ENCODE results near the gene NEDD4L. TPM values are rescaled to one million over a fixed set of nuclear protein-coding genes. Genes with fewer than 3 reads are reported as not detected.

NEDD4L gene
- total RNA-seq, 1 experiment from 2014 or later, result 31.7 TPM

- Histone ChIP-seq H3K27ac (no peak overlapping the region), H3K27me3 (replicated peaks) (no peaks in the 10 kb centered on the region)
These were observed 184.7 kb downstream of the NEDD4L start for GRCh38 chr18:58228762-58229161.

GRCh38 chr18:58229162-58229561 lies 185.1 kb downstream of the NEDD4L start:
- Histone ChIP-seq H3K36me3 (peaks cover 21% of the 10 kb centered on the region), H3K27me3 (replicated peaks) (no peaks in the 10 kb centered on the region), H3K27ac (no peak overlapping the region), H3K4me3 (no peak overlapping the region), H3K4me1 (replicated peaks) (peaks cover 56% of the 10 kb centered on the region), H3K9me3 (replicated peaks) (no peaks in the 10 kb centered on the region)
- DNase-seq (ENCODE audit: low read depth in 1 of 2, low spot score in 2 of 2), result no peak

More at GRCh38 chr18:58228762-58229161, 184.7 kb downstream of the NEDD4L start:
- no peak for DNase-seq (ENCODE audit: low read depth in 1 of 2, low spot score in 2 of 2)
- Histone ChIP-seq H3K4me3 (no peak overlapping the region), H3K9me3 (replicated peaks) (no peaks in the 10 kb centered on the region), H3K36me3 (peaks cover 21% of the 10 kb centered on the region), H3K4me1 (replicated peaks) (peaks cover 60% of the 10 kb centered on the region)

GRCh38 chr18:58230438-58231179 lies 186.6 kb downstream of the NEDD4L start:
- peak overlapping the region; percentile 69 for H3K27ac ChIP-seq
- H3K9me3 ChIP-seq (replicated peaks), result no peaks in the 10 kb centered on the region
- no peak overlapping the region for H3K4me3 ChIP-seq
- no peaks in the 10 kb centered on the region for H3K27me3 ChIP-seq (replicated peaks)
- H3K4me1 ChIP-seq (replicated peaks), result peaks cover 57% of the 10 kb centered on the region
- peak; percentile 92 to 93 for DNase-seq (ENCODE audit: low read depth in 1 of 2, low spot score in 2 of 2)
- peaks cover 21% of the 10 kb centered on the region for H3K36me3 ChIP-seq

- Histone ChIP-seq H3K36me3 (peaks cover 21% of the 10 kb centered on the region), H3K9me3 (replicated peaks) (no peaks in the 10 kb centered on the region), H3K27me3 (replicated peaks) (no peaks in the 10 kb centered on the region), H3K27ac (peak overlapping the region; percentile 69), H3K4me1 (replicated peaks) (peaks cover 61% of the 10 kb centered on the region), H3K4me3 (no peak overlapping the region)
- DNase-seq (ENCODE audit: low read depth in 1 of 2, low spot score in 2 of 2), result no peak
These were observed 187.9 kb downstream of the NEDD4L start for GRCh38 chr18:58231930-58232329.

GRCh38 chr18:58232668-58233067 lies 188.6 kb downstream of the NEDD4L start:
- Histone ChIP-seq H3K27me3 (replicated peaks) (no peaks in the 10 kb centered on the region), H3K4me3 (no peak overlapping the region), H3K9me3 (replicated peaks) (no peaks in the 10 kb centered on the region), H3K36me3 (peaks cover 21% of the 10 kb centered on the region), H3K27ac (no peak overlapping the region), H3K4me1 (replicated peaks) (peaks cover 61% of the 10 kb centered on the region)
- no peak for DNase-seq (ENCODE audit: low read depth in 1 of 2, low spot score in 2 of 2)

GRCh38 chr18:58234359-58234741 lies 190.3 kb downstream of the NEDD4L start:
- Histone ChIP-seq H3K4me1 (replicated peaks) (peaks cover 58% of the 10 kb centered on the region), H3K9me3 (replicated peaks) (no peaks in the 10 kb centered on the region), H3K27me3 (replicated peaks) (no peaks in the 10 kb centered on the region), H3K4me3 (no peak overlapping the region), H3K27ac (no peak overlapping the region), H3K36me3 (peaks cover 21% of the 10 kb centered on the region)
- no peak for DNase-seq (ENCODE audit: low read depth in 1 of 2, low spot score in 2 of 2)

- Histone ChIP-seq H3K9me3 (replicated peaks) (no peaks in the 10 kb centered on the region), H3K36me3 (peaks cover 21% of the 10 kb centered on the region), H3K27me3 (replicated peaks) (no peaks in the 10 kb centered on the region), H3K27ac (no peak overlapping the region), H3K4me3 (no peak overlapping the region), H3K4me1 (replicated peaks) (peaks cover 57% of the 10 kb centered on the region)
- DNase-seq (ENCODE audit: low read depth in 1 of 2, low spot score in 2 of 2), result no peak
These were observed 191.0 kb downstream of the NEDD4L start for GRCh38 chr18:58235001-58235436.

- no peaks in the 10 kb centered on the region for H3K9me3 ChIP-seq (replicated peaks)
- peaks cover 18% of the 10 kb centered on the region for H3K36me3 ChIP-seq
- DNase-seq (ENCODE audit: low read depth in 1 of 2, low spot score in 2 of 2), result no peak
- H3K27ac ChIP-seq, result no peak overlapping the region
- peaks cover 39% of the 10 kb centered on the region for H3K4me1 ChIP-seq (replicated peaks)
- no peaks in the 10 kb centered on the region for H3K27me3 ChIP-seq (replicated peaks)
- no peak overlapping the region for H3K4me3 ChIP-seq
These were observed 195.9 kb downstream of the NEDD4L start for GRCh38 chr18:58239879-58240278.

- Histone ChIP-seq H3K4me1 (replicated peaks) (peaks cover 26% of the 10 kb centered on the region), H3K9me3 (replicated peaks) (no peaks in the 10 kb centered on the region), H3K4me3 (no peak overlapping the region), H3K27me3 (replicated peaks) (no peaks in the 10 kb centered on the region), H3K36me3 (peaks cover 21% of the 10 kb centered on the region), H3K27ac (no peak overlapping the region)
- DNase-seq (ENCODE audit: low read depth in 1 of 2, low spot score in 2 of 2), result no peak
These were observed 197.1 kb downstream of the NEDD4L start for GRCh38 chr18:58241026-58241679.

- peaks cover 20% of the 10 kb centered on the region for H3K4me1 ChIP-seq (replicated peaks)
- H3K36me3 ChIP-seq, result peaks cover 21% of the 10 kb centered on the region
- H3K4me3 ChIP-seq, result no peak overlapping the region
- H3K9me3 ChIP-seq (replicated peaks), result no peaks in the 10 kb centered on the region
- no peak for DNase-seq (ENCODE audit: low read depth in 1 of 2, low spot score in 2 of 2)
- H3K27me3 ChIP-seq (replicated peaks), result no peaks in the 10 kb centered on the region
- no peak overlapping the region for H3K27ac ChIP-seq
These were observed 197.9 kb downstream of the NEDD4L start for GRCh38 chr18:58241877-58242276.

- H3K27ac ChIP-seq, result no peak overlapping the region
- H3K4me3 ChIP-seq, result no peak overlapping the region
- no peaks in the 10 kb centered on the region for H3K27me3 ChIP-seq (replicated peaks)
- H3K9me3 ChIP-seq (replicated peaks), result no peaks in the 10 kb centered on the region
- peaks cover 21% of the 10 kb centered on the region for H3K36me3 ChIP-seq
- H3K4me1 ChIP-seq (replicated peaks), result peaks cover 20% of the 10 kb centered on the region
- no peak for DNase-seq (ENCODE audit: low read depth in 1 of 2, low spot score in 2 of 2)
These were observed 198.4 kb downstream of the NEDD4L start for GRCh38 chr18:58242435-58242834.

GRCh38 chr18:58242968-58243367 lies 198.9 kb downstream of the NEDD4L start:
- Histone ChIP-seq H3K4me1 (replicated peaks) (peaks cover 20% of the 10 kb centered on the region), H3K36me3 (peaks cover 27% of the 10 kb centered on the region), H3K27me3 (replicated peaks) (no peaks in the 10 kb centered on the region), H3K9me3 (replicated peaks) (no peaks in the 10 kb centered on the region), H3K27ac (no peak overlapping the region), H3K4me3 (no peak overlapping the region)
- no peak for DNase-seq (ENCODE audit: low read depth in 1 of 2, low spot score in 2 of 2)

GRCh38 chr18:58243401-58243800 lies 199.4 kb downstream of the NEDD4L start:
- Histone ChIP-seq H3K27me3 (replicated peaks) (no peaks in the 10 kb centered on the region), H3K9me3 (replicated peaks) (no peaks in the 10 kb centered on the region), H3K4me3 (no peak overlapping the region), H3K27ac (no peak overlapping the region), H3K4me1 (replicated peaks) (peaks cover 20% of the 10 kb centered on the region), H3K36me3 (peaks cover 29% of the 10 kb centered on the region)
- no peak for DNase-seq (ENCODE audit: low read depth in 1 of 2, low spot score in 2 of 2)

GRCh38 chr18:58247363-58247834 lies 203.4 kb downstream of the NEDD4L start:
- Histone ChIP-seq H3K4me3 (no peak overlapping the region), H3K36me3 (peaks cover 29% of the 10 kb centered on the region), H3K4me1 (replicated peaks) (peaks cover 16% of the 10 kb centered on the region), H3K9me3 (replicated peaks) (no peaks in the 10 kb centered on the region), H3K27me3 (replicated peaks) (no peaks in the 10 kb centered on the region), H3K27ac (no peak overlapping the region)
- DNase-seq (ENCODE audit: low read depth in 1 of 2, low spot score in 2 of 2), result no peak

Data from SJSA1 (cell line).